Ureter (tissue), 1 donor: ENCODE results near the gene PRR23B. TPM values are rescaled to one million over a fixed set of nuclear protein-coding genes. Genes with fewer than 3 reads are reported as not detected.
"Not testable (repeated sequence)": the region's sequence is repeated elsewhere in the genome, so short reads cannot be mapped to it uniquely, and the experiment has no call there.

ENCODE experiments used
- DNase-seq: peaks from one replicate; pipeline ENCODE4 v3.0.0-alpha.2; 2020; ENCODE audit warnings: low spot score
- total RNA-seq: library from RNA; stranded (reverse); gene quantifications from one replicate; pipeline ENCODE4 v1.2.4, GENCODE V29; 2023
- donor health status: DM: yes; HTN: yes; CAD: no.

The PRR23B gene
- total RNA-seq: not detected

- DNase-seq: no peak
Measured at GRCh38 chr3:139020868-139021234, at the start of gene PRR23B. Gene PRR23B, minus strand, starts transcription at chr3:139020926. Its CDS starts 265 bp downstream, at chr3:139020661.

- DNase-seq: no peak
Measured at GRCh38 chr3:139062918-139063317, 42.2 kb upstream of the PRR23B start.

- DNase-seq: no peak
Measured at GRCh38 chr3:139052802-139053600, 32.3 kb upstream of the PRR23B start.

GRCh38 chr3:139044366-139045210, 23.9 kb upstream of the PRR23B start, which contains the start of gene PRR23C:
Gene PRR23C, minus strand, starts transcription at chr3:139044892. Its CDS starts 272 bp downstream, at chr3:139044620.
- DNase-seq: no peak

- DNase-seq: no peak
Measured at GRCh38 chr3:139043554-139044365, 23.0 kb upstream of the PRR23B start.

- DNase-seq: no peak
Measured at GRCh38 chr3:139037478-139037877, 16.8 kb upstream of the PRR23B start.

GRCh38 chr3:139032326-139033002, 11.7 kb upstream of the PRR23B start:
- no peak for DNase-seq

GRCh38 chr3:139030576-139030975, 9.8 kb upstream of the PRR23B start:
- DNase-seq: not testable (repeated sequence)

GRCh38 chr3:139024968-139025367, 4.2 kb upstream of the PRR23B start:
- no peak for DNase-seq

GRCh38 chr3:139020036-139020867, 474 bp downstream of the PRR23B start:
- DNase-seq: no peak

GRCh38 chr3:139016430-139017048, 4.2 kb downstream of the PRR23B start:
- no peak for DNase-seq

- no peak for DNase-seq
Measured at GRCh38 chr3:139006051-139006716, 14.5 kb downstream of the PRR23B start, which contains the start of gene PRR23A. Gene PRR23A, minus strand, starts transcription at chr3:139006268. Its CDS starts 0 bp downstream, at chr3:139006268.

- DNase-seq: no peak
Measured at GRCh38 chr3:139005356-139005993, 15.3 kb downstream of the PRR23B start.

GRCh38 chr3:138995706-138996105, 25.0 kb downstream of the PRR23B start:
- no peak for DNase-seq

- no peak for DNase-seq
Measured at GRCh38 chr3:138987181-138987580, 33.5 kb downstream of the PRR23B start.

- DNase-seq: no peak
Measured at GRCh38 chr3:138985932-138986331, 34.8 kb downstream of the PRR23B start.

GRCh38 chr3:138984816-138985215, 35.9 kb downstream of the PRR23B start:
- no peak for DNase-seq

GRCh38 chr3:138976047-138976446, 44.7 kb downstream of the PRR23B start:
- DNase-seq: no peak

GRCh38 chr3:138975351-138975750, 45.4 kb downstream of the PRR23B start:
- DNase-seq: no peak
